GM12891 (cell line): ENCODE results near the gene CD33.

Source experiments
- POLR2A ChIP-seq: IDR thresholded peaks from 2 replicates; pipeline ENCODE4 v1.6.1; 2011; ENCODE audit warnings: low read depth, low read length, control low read depth
- POLR2AphosphoS5 ChIP-seq: IDR thresholded peaks from 2 replicates; pipeline ENCODE4 v1.6.1; 2011; ENCODE audit warnings: low read depth, low read length, control low read depth
- POU2F2 ChIP-seq: IDR thresholded peaks from 2 replicates; pipeline ENCODE4 v1.6.1; 2011; ENCODE audit warnings: low read depth, mild to moderate bottlenecking, control low read depth, low read length, moderate library complexity
- TAF1 ChIP-seq: IDR thresholded peaks from 2 replicates; pipeline ENCODE4 v1.6.1; 2011; ENCODE audit warnings: low read depth, low read length, control low read depth

GRCh38 chr19:51219971-51220370 is 4.9 kb upstream of the CD33 start:
- TF ChIP-seq POLR2AphosphoS5: no peak
- no peak for TF ChIP-seq TAF1
- no peak for TF ChIP-seq POLR2A
- no peak for TF ChIP-seq POU2F2
